Measurements from ENCODE around the gene ZNF22. TPM values are rescaled to one million over a fixed set of nuclear protein-coding genes. Genes with fewer than 3 reads are reported as not detected.

ZNF22 gene
- total RNA-seq, 1 donor from 2014 or later: 9.2 TPM

DNA sequence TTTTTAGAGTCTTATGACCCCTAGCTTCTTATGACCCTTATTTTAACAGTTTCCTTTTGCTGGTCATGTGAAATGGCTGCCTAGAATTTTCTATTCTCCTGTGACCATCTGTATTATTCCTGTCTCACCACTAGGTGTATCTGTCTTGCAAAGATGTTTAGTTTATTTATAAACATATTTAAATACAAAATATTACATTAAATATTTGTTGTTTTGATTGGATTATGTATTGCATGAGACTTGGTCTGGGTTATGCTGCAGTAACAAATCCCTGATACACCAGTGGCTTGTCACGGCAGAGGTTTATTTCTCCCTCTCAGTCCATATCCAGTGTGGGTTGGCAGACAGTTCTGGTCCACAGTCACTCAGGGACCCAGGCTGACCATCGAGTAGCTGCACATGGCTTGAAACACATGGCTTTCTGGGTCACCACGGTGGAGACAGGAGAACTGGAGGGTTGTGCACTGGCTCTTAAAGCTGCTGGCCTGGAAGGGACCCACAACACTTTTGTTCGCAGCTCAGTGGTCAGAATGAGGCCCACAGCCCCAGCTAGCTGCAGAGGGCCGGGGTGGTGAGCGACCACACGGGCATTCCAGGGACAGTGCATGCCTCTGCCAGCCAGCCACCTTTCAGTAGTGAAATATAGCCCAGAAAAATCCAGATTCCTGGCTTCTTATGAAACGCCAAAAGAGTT lies 33.8 kb upstream of the ZNF22 start:
- no peak for FAIRE-seq
- no peaks in the 10 kb centered on the region for H3K27me3 ChIP-seq (ENCODE audit: control insufficient read depth, insufficient read depth, low read length)
- TF ChIP-seq, protein P1, sequence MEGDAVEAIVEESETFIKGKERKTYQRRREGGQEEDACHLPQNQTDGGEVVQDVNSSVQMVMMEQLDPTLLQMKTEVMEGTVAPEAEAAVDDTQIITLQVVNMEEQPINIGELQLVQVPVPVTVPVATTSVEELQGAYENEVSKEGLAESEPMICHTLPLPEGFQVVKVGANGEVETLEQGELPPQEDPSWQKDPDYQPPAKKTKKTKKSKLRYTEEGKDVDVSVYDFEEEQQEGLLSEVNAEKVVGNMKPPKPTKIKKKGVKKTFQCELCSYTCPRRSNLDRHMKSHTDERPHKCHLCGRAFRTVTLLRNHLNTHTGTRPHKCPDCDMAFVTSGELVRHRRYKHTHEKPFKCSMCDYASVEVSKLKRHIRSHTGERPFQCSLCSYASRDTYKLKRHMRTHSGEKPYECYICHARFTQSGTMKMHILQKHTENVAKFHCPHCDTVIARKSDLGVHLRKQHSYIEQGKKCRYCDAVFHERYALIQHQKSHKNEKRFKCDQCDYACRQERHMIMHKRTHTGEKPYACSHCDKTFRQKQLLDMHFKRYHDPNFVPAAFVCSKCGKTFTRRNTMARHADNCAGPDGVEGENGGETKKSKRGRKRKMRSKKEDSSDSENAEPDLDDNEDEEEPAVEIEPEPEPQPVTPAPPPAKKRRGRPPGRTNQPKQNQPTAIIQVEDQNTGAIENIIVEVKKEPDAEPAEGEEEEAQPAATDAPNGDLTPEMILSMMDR (IDR thresholded peaks at IDR 0.05; ENCODE audit: insufficient read depth, low read length, severe bottlenecking): no peak
- no peaks in the 10 kb centered on the region for H3K36me3 ChIP-seq (ENCODE audit: control insufficient read depth, insufficient read depth, low read length)
- no peak overlapping the region for H3K4me3 ChIP-seq (ENCODE audit: low read depth, low read length)
- DNase-seq (ENCODE audit: low read depth): no peak

DNA sequence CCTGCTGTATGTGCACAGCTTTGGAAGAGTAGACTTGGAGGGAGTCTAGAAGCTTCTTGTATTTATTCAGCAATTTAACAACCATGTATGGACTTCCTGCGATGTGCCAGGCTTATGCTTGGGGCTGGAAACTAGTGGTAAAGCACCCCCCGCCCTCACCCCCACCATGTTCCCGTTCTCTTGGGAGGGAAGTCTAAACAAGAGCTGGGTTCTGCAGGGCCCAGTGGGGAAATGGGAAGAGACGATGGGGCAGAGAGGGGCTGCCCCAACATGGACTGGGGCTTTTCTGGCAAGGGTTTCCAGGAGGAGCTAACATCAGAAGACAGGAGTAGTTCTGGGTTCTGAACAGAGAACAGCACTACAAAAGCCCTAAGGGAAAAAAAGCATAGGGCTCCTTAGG lies 33.1 kb upstream of the ZNF22 start:
- Histone ChIP-seq H3K27me3 (ENCODE audit: control insufficient read depth, insufficient read depth, low read length) (no peaks in the 10 kb centered on the region), H3K4me3 (ENCODE audit: low read depth, low read length) (no peak overlapping the region), H3K36me3 (ENCODE audit: control insufficient read depth, insufficient read depth, low read length) (no peaks in the 10 kb centered on the region)
- DNase-seq (ENCODE audit: low read depth) (no peak), FAIRE-seq (no peak)
- TF ChIP-seq, protein P1 (IDR thresholded peaks at IDR 0.05; ENCODE audit: insufficient read depth, low read length, severe bottlenecking): no peak

DNA sequence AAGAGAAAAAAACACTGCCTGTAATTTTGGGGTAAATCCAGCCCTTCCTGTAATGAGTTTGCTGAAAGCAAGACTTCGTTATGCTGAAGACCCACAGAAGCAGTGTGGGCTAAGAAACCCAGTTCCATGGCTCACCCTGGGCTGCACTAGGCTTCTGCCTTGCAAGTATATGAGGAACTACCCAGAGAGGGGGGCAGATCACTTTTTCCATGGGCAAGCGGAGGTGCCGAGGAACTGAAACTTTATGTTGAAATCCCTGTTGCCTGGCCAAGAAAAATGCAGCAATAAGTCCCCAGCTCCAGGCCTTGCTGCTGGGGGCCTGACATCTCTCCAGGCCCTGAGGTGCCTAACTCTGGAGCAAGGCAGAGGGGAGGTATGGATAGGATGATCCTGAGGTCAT lies 32.6 kb upstream of the ZNF22 start:
- Histone ChIP-seq H3K27me3 (ENCODE audit: control insufficient read depth, insufficient read depth, low read length) (no peaks in the 10 kb centered on the region), H3K4me3 (ENCODE audit: low read depth, low read length) (no peak overlapping the region), H3K36me3 (ENCODE audit: control insufficient read depth, insufficient read depth, low read length) (no peaks in the 10 kb centered on the region)
- DNase-seq (ENCODE audit: low read depth) (no peak), FAIRE-seq (no peak)
- TF ChIP-seq, protein P1 (IDR thresholded peaks at IDR 0.05; ENCODE audit: insufficient read depth, low read length, severe bottlenecking): no peak

DNA sequence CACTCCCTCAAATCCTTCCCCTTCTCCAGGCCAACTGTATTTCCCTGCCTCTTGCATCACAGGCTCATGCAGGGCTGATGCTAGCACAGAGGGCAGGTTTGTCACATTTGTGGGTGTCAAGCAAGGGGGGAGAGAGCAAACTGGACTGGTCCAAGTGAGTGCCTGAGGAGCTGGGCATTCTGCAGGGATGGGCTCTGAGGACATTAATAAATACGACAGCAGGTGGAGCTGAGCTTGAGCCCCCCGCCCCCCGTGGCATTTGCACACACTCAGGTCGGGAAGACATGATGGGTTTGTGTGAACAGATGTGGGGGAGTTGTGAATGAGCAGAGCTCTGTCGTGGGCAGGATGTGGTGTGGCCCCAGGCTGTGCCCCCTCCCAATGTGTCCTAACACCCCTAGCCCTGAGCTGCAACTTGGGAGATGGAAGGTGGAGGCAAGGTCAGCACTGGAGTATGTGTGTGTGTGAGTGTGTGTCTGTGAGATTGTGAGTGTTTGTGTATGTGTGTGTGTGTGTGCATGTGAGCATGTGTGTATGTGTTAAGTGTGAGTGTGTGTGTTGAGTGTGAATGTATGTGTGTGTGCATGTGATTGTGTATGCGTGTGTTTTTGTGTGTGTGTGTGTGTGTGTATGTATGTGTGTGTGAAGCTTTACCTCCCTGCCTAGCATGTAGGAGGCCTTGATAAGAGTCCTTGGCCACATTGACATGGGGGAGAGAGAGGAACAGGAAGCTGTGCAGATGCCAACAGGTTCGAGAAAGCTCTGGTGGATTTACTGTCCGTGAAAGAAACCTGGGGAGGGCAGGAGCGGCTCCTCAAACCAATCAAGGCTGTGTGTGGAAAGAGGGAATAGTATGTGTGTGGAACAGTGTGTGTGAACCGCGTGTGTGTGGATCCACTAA lies 32.0 kb upstream of the ZNF22 start:
- no peak for DNase-seq (ENCODE audit: low read depth)
- peak; percentile 87 for FAIRE-seq
- H3K4me3 ChIP-seq (ENCODE audit: low read depth, low read length): no peak overlapping the region
- no peaks in the 10 kb centered on the region for H3K27me3 ChIP-seq (ENCODE audit: control insufficient read depth, insufficient read depth, low read length)
- H3K36me3 ChIP-seq (ENCODE audit: control insufficient read depth, insufficient read depth, low read length): no peaks in the 10 kb centered on the region
- TF ChIP-seq, protein P1 (IDR thresholded peaks at IDR 0.05; ENCODE audit: insufficient read depth, low read length, severe bottlenecking): no peak

DNA sequence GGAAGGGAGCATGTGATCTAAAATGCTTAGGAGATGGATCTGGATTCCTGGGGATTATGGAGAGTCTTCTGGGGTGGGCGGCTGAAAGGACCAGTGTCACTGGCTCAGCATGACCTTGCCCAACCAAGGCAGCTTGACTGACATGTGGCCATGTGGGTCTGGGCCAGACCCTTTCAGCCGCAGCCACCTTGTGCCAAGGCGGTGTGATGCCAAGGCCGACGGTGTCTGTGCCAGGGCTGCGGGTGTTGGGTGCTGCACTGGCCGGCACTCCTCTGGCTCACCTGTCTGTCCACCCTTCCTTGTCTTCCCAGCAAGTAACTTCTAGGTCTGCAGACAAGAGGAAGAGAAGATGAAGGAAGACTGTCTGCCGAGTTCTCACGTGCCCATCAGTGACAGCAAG lies 30.9 kb upstream of the ZNF22 start:
- FAIRE-seq (no peak), DNase-seq (ENCODE audit: low read depth) (no peak)
- TF ChIP-seq, protein P1 (IDR thresholded peaks at IDR 0.05; ENCODE audit: insufficient read depth, low read length, severe bottlenecking): no peak
- Histone ChIP-seq H3K36me3 (ENCODE audit: control insufficient read depth, insufficient read depth, low read length) (no peaks in the 10 kb centered on the region), H3K27me3 (ENCODE audit: control insufficient read depth, insufficient read depth, low read length) (no peaks in the 10 kb centered on the region), H3K4me3 (ENCODE audit: low read depth, low read length) (no peak overlapping the region)

Measured in bronchial epithelial cell (primary cell).